Activated CD4-positive, alpha-beta T cell treated with anti-CD3 and anti-CD28 coated beads, Interleukin-2, amount 50 U/mL, for 1 hour (primary cell): ENCODE data around the gene ADAM30.
A peak's percentile ranks its signal among the peaks of the same experiment; 100 is the strongest.

ENCODE experiments used
- DNase-seq: peaks from one replicate; pipeline ENCODE4 v3.0.0-alpha.2; 2020

ADAM30 gene

DNA sequence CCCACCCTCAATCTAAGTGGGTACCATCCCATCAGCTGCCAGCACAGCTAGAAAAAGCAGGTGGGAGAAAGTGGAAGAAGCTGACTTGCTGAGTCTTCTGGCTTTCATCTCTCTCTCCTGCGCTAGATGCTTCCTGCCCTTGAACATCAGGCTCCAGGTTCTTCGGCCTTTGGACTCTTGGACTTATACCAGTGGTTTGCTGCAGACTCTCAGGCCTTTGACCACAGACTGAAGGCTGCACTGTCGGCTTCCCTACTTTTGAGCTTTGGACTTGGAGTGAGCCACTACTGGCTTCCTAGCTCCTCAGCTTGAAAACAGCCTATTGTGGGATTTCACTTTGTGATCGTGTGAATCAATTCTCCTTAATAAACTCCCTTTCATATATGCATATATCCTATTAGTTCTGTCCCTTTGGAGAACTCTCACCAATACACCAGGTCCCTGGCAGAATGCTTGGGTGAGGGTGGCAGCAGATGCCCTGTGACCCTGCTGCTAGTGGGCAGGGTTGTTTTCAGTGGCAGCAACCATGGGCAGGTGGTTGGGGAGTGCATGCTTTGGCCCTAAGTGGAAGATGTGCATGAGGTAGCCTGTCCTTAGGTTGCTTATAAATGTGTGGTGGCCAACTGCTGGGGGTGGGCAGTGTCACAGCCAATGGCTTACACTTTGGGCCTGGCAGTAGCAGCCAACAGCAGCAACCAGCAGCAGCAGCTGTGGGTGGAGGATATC, 10.8 kb upstream of the ADAM30 start:
- no peak for DNase-seq

DNA sequence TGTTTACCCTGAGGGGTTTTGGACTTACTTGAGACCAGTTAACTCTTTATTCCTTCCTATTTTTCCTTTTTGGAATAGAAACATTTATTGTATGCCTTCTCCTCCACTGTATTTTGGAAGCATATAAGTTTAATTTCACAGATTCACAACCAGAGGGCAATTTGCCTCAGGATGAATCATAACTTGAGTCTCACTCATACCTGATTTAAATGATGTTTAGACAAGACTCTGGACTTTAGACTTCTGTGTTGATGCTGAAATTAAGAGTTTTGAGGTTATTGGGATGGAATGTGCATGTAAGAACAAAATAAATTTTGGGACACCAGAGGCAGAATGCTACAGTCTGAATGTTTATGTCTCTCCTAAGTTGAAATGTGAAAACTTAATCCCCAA, 7.1 kb upstream of the ADAM30 start:
- DNase-seq, result no peak

DNA sequence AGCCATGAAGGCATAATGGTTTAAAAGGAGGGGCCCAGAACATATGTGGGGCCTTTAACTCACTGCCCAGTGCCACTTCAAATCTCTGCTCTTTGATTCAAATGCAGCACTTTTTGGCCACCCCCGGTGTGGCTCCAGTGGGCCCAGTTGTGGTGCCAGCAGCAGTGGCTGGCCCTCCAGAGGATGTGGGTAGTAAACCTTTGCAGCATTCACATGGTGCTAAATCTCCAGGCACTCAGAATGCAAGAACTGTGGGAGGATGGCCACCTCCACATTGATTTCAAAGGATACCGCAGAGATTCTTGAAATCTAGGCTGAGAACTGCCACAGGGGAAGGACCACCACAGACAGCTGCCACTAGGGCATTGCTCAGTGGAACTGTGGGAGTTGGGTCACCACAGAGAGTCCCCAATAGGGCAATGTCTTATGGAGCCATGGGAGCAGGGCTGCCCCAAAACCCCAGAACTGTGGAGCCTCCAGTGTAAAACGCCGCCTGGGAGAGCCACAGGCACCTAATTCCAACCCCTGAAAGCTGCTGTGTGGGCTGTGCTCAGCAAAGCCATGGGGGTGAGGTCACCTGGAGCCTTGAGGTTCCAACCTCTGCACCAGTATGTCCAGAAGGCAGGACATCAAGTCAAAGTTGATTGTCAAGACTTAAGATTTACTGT, 6.6 kb upstream of the ADAM30 start:
- DNase-seq, result no peak

DNA sequence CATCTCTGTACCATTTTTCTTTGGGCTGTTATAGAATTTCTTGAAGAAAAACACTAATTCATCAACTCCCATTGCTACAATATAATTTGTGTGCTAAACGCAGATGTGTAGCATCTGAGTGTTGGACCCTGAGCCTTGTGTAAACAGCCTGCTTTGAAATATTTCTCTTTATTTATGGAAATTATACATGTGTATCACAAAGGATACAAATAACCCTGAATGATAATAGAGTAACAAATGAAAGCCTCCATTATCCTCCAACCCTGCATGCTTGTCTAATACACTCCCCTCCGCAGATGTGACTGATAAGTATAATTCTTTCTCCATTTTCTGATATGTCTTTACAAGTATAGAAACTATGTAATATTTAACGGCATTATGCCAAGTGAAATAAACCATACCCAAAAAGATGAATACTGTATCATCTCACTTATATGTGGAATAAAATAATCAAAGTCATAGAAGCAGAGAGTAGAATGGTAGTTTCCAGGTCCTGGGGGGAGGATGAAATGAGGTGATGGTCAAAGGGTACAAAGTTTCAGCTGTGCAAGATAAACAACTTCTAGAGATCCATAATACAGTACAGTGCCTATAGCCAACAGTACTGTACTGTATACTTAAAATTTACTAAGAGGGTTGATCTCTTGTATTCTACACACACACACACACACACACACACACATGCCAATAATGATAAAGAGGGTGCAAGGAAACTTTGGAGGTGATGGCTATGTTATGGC, 2.8 kb upstream of the ADAM30 start:
- no peak for DNase-seq

DNA sequence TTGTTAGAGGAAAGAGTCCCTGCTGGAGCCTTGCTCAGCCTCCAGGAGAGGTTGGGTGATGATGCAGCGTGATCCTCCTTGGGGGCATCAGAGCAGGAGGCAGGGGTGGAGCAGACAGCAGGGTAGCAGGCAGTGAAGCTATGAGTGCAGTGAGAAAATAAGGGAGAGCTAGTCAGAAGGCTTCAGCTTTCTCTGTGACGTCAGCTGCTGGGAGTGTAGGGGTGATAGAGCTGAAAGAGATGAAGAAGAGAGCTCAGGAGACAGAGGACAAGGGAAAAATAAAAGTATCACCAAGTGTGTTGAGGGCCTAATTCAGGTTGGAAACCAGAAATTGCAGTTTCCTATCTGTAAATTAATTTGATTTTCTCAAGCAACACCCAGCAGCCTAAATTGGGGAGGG, 2.2 kb upstream of the ADAM30 start:
- DNase-seq, result no peak

DNA sequence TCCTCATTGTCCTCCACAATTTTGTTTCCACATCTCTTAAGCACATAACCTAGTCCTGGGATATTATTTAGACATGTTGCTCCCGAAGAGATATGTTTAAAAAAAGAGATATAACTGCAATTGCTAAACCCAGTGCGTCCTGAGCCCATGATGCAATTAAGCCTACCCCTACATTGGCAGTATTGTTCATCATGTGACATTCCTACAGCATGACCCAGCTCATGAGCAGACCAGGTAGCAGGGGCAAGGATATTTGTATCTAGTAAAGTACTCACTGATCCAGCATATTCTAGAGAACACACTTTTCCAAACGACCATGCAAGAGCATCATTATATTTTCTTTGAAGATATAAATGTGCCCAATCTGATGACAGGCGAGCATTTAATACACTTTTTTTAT, 1.2 kb downstream of the ADAM30 start:
- DNase-seq, result no peak

DNA sequence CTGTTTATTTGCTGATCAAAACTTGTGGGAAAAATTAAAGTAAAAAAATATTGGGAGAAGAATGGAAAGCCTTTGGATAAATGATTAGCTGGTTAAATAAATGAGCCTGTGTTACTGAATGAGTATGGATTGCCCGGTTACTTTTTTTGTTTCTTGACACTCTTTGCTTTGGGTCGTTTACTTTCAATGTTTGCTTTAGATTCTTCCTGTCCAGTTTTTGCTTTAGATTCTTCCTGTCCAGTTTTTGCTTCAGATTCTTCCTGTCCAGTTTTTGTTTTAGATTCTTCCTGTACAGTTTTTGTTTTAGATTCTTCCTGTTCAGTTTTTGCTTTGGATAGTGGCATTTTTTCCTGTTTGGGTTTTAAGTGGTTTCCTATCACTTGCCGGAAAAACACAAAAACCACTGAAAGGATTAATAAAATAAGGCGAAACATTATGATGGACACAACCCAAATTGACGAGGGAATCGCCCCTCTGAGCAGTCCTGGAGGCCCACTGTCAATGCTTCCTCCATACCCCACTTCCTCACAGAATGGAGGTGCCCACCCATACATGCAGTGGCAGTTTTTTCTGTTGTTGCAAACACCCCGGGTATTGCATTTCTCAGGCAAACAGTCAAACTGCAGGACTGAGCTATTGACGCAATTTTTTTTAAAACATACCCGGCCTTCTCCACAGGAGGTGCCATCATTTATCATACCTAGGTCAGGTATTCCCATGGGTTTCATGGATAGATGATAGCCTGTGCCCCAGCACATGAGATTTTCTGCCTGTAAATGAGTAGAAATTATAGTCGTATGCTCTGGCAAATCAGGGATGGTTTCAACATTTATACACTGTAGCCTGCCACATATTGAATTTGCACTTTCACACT, 2.3 kb downstream of the ADAM30 start:
- DNase-seq, result no peak

DNA sequence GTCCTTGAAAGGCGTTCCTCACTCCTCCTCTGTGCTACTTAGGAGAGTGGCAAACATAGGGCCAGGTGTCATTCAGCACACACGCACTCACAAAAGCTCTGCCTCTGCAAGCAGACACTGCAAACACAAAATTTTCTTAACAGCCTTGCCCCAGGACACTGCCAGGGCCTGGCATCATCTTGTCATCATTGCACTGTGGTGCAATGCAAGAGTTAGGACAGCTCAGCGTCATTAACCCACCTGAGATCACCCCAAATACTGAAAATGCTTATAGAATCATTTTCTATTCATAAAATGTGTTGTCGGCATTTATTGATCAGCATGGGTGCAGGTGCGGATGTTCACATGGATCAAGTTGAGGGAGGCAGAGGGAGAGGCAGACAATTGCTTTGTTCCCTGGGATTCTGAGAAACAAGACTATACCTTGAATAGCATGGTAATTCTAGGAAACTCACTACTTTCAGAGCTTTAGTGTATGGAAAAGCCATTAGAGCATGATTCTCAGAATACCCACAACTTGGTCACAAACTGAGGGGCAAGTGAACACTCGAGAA, 3.0 kb downstream of the ADAM30 start:
- no peak for DNase-seq

DNA sequence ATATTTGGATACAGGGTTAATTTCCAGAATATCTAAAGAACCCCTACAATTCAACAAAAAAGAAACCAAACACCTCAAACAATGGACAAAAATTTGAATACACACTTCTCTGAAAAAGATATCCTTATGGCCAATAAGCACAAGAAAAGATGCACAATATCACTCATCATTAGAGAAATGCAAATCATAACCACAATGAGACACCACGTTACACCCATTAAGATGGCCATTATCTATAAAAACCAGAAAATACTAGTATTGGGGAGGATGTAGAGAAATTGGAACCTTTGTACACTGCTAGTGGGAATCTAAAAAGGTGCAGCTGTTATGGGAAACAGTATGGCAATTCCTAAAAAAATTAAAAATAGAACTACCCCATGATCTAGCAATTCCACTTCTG, 4.9 kb downstream of the ADAM30 start:
- DNase-seq, result no peak

DNA sequence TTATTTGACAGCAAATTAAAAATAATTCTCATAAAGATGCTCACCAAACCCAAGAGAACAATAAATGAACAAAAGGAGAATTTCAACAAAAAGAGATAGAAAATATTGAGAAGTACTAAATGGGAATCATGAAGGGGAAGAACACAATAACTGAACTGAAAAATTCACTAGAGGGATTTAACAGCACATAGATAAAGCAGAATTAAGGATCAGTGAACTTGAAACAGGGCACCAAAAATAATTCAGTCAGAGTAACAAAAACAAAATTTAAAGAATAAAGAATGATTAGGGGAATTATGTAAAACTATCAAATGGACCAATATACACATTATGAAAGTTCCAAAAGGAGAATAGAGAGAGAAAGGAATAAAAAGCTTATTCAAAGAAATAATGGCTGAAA, 7.8 kb downstream of the ADAM30 start:
- DNase-seq, result no peak

DNA sequence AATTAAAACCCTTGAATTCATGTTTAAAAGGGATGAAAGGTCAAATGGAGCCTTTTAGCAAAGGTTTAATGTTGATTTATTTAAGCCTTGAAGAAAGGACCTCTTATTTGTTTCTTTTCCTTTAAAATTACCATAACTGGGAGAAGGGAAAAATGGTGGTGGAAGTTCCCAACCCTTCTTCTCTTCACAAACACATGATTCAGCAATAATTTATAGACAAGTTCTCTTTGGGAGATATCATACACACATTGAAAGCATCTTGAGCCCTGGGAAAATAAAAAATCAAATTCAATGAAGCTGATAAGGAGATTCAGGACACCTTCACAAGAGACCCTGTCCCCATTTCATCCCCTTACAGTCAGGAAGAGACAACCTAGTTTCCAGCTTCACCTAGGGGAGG, 8.9 kb downstream of the ADAM30 start:
- no peak for DNase-seq

DNA sequence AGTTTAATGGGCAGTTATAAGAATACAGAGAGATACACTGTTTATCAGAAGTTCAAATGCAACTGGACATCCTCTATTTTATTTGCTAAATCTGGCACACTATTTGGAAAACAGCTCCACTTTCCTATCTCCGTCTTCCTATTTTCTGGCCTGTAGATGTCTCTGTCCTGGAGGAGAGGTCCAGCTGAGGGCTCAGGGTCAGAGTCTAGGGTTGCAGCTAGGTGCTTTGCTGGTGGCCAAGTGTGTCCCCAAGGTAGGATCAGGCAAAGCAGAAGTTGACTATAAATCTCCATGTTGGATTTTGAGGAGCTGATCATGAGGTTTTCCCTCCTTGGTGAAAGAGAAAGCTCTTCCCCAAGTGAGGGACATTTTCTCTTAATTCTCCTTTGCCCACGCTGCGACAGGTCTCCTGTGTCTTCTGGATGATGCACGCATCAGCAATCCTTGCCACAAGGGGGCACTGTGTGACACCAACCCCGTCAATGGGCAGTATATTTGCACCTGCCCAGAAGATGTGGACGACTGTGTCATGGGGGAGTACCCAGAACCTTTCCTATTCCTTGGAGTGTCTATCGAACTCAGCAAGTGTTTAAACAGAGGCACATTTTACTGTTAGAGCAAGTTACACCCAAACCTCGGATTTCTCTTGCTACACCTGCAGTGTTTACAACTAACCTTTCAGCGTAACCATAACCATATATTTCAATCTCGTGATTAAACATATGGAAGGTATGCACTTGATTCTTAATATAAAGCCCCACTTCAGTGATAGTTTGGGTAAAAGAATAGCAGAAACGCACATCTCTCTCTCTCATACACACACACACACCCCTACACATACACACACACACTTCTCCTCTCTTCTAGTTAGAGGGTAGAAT, 10.2 kb downstream of the ADAM30 start:
- DNase-seq, result peak; percentile 53

DNA sequence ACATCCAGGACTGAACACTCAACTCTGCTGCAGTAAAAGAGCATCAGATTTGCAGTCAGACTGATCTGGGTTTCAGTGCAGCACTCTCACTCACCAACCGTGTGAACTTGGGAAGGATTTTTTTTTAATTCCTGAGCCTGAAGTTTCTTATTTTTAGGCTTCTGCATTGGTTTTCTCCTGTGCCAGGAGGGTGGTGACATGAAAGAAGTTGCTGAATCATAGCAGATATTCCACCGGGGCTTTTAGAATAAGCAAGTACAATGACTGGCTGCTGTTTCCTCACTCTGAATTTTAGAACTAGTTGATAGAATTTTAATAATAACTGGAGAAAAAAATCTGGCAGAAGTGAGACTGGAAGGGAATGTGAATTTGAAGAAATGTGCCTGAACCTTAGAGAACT, 11.6 kb downstream of the ADAM30 start:
- no peak for DNase-seq

DNA sequence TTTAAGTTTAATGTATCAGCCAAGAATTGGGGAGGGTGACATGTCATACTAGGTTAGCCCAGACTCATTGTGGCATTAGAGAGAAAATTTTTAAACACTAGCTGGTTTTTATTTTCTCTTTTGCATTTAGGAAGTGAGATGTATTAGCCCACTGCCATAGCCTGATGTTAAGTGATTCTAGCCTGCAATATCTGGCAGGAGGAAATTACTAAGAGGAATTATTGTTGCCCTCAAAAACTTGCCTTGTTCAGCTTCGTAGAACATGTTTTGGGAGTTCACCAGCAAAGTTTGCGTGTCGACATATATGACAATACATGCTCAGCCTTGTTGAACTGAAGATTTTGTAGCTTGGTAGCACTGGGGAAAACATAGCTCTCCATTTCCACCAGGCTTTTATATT, 12.5 kb downstream of the ADAM30 start:
- DNase-seq, result no peak

DNA sequence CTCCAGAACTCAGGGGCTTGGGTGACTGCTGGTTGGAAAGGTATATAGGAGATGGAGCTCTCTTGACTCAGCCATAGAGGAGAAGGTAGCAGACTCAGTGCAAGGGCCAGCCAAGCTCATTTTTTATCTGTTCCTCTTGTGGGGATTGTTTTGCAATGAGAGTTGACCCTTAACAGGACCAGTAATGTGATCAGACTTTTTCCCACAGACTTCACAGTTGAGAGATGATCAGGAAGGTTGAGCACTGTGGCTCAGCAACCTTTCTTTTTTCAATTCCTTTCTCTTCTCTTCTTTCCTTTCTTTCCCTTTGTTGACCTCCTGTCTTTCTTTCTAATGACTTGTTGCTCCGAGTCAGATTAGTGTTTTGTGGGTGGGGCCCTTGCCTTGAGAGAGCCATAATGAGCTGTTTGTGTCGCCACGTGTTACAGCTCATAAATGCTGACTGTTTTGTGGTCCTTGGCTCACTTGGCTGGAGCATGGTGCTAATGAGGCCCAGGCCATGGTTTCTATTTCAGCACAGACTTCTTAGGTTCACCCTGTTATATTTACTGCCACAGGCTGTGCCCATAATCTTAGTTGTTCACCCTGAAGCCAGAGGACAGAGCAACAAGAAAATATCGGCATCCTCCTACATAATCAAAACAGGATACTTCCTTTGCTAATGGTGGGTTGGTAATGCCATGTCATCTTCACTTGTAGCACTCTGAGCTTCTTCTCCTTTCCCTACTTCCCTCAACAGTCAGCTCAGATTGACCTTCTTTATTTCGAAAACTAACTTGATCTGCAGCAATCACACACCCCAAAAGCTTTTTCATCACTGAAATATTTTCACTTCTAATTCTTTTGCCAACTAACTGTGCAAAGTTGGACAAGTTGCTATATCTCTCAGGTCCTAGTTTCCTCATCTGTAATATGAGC, 13.9 kb downstream of the ADAM30 start:
- DNase-seq, result no peak

DNA sequence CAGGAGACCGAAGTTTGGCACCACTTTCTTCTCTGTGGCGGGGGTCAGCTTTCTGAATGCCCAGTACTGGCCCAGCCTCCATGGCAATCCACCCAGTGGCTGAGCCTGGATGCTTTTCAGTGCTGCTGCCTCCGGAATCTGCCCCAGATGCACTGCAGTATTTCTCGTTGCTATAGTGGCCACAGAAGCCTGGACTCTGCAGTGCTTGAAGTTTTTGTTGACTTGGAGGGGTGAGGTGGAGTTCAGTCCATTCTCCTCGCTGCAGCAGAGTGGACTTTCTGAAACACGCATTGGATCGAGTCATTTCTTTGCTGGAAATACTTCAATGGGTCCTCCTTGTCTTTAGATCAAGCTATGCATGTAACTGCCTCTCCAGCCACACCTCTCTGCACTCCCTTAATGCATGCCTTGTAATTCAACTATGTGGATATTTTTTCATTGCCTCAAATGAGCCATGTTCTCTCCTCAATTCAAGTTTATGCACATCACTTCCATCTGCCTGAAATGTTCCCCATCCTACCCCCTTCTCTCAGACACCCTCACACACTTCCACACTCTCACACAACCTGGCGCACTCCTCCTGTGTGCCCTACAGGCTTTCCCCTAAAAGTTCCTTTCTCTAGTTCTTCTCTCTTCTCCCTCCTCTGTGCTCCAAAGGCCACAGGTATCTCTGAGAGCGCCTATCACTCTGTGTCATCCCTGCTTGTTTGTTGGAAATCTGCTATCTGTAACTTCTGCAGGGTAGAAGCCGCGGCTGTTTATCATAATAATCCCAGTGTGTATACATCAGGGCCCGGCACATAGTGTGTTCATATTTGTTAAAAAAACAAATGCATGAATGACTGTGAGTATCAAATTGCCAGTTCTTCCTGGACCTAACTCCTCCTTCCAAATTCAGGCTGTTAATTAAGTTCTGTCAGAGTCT, 16.5 kb downstream of the ADAM30 start:
- no peak for DNase-seq

DNA sequence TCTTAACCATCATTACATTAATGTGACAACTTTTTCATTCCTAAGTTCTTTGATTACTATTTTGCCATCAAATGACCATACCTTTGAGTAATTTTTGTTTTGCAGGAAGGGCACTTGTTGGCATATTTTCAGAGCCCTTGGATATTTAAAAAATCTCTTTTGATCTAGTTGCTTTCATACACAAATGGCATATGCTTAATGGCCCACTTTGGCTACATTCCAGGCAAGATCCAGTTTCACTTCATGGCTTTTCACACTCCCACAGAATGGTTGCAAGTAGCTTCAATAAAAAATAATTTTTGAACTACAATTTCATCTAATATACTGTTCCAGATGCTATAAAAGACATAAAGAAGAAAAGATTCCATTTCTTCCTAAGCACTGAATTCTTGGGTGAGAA, 18.1 kb downstream of the ADAM30 start:
- DNase-seq, result no peak

DNA sequence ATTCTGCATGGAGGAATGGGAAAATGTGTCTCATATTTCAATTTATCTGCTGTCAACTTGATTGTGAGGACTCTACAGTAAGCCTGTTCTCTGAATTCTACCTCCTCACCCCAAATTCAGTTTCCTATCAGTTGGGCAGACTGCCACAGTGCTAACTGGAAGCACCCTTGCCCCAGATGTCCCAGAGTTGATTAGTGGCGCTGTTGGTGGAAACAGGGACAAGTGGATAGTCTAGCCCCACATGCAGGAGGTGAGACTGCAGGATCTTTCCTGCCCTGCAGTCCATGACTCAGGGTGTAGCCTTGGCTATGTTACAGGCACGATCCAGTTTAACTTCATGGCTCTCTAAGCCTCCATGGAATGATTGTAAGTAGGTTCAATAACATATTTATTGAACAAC, 22.1 kb downstream of the ADAM30 start:
- DNase-seq, result no peak
